Endothelial cell (in vitro differentiated cells): ENCODE data around the gene AHDC1. TPM values are rescaled to one million over a fixed set of nuclear protein-coding genes. Genes with fewer than 3 reads are reported as not detected.
A peak's percentile ranks its signal among the peaks of the same experiment; 100 is the strongest.

Source experiments
- DNase-seq: peaks from one replicate; pipeline ENCODE4 v3.0.0; 2021; ENCODE audit warnings: low spot score
- H3K27ac Mint-ChIP-seq: one replicate; pipeline ENCODE4 v1.8.0; 2021; ENCODE audit warnings: mixed read lengths, inconsistent platforms; ENCODE audit not compliant: unreplicated experiment
- H3K27me3 Mint-ChIP-seq: one replicate; pipeline ENCODE4 v1.8.0; 2021; ENCODE audit warnings: mild to moderate bottlenecking, moderate library complexity, mixed read lengths, inconsistent platforms; ENCODE audit not compliant: unreplicated experiment
- H3K36me3 Mint-ChIP-seq: one replicate; pipeline ENCODE4 v1.8.0; 2021; ENCODE audit warnings: mild to moderate bottlenecking, low read depth, mixed read lengths, inconsistent platforms; ENCODE audit not compliant: unreplicated experiment
- H3K4me1 Mint-ChIP-seq: one replicate; pipeline ENCODE4 v1.8.0; 2021; ENCODE audit warnings: mild to moderate bottlenecking, mixed read lengths, inconsistent platforms; ENCODE audit not compliant: unreplicated experiment
- H3K4me3 Mint-ChIP-seq: one replicate; pipeline ENCODE4 v1.8.0; 2021; ENCODE audit warnings: mild to moderate bottlenecking, mixed read lengths, inconsistent platforms; ENCODE audit not compliant: unreplicated experiment
- H3K9me3 Mint-ChIP-seq: one replicate; pipeline ENCODE4 v1.8.0; 2021; ENCODE audit warnings: mixed read lengths, inconsistent platforms; ENCODE audit not compliant: unreplicated experiment
- total RNA-seq: library from RNA; stranded (reverse); fragmentation: NEBNext Ultra II Directional; extraction: Animal tissue kit (Norgen Biotek cat#: 25700); gene quantifications from one replicate; pipeline ENCODE4 v1.2.1, GENCODE V29; 2021; ENCODE audit not compliant: unreplicated experiment
- TF ChIP-seq, protein P1 (sequence below): fragments of 200-600 bp; sonication (generic); IDR thresholded peaks from one replicate; pipeline ENCODE4 v1.5.0; 2021; ENCODE audit warnings: antibody characterized with exemption; ENCODE audit not compliant: unreplicated experiment

AHDC1 gene
- total RNA-seq, 1 donor from 2014 or later = 48.0 TPM

DNA sequence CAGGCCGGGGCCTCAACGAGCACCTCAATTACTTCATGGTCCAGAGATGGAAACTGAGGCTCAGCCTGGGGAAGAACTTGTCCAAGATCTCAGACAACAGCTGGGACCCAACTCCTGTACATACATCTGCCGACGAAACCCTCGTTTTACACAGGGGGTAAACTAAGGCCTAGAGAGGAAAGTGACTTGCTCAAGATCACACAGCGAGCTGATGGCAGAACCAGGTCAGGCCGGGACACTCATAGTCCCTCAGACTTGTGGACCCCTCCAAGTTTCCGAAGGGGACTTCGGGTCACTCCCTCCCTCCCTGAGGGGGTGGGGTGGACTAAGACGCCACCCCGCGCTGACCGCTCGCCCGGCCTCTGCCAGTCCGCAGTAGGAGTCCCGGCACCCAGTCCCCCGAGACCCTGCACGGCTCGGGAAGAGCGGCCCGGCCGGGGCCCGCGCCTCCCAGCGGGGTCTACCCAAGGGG, 114.4 kb downstream of the AHDC1 start:
- Mint-ChIP-seq H3K9me3 (no peaks in the 10 kb centered on the region), H3K4me3 (peak overlapping the region; percentile 99), H3K27me3 (peaks cover 13% of the 10 kb centered on the region), H3K4me1 (peaks cover 22% of the 10 kb centered on the region), H3K27ac (peak overlapping the region; percentile 94), H3K36me3 (peaks cover 5% of the 10 kb centered on the region)
- TF ChIP-seq, protein P1, sequence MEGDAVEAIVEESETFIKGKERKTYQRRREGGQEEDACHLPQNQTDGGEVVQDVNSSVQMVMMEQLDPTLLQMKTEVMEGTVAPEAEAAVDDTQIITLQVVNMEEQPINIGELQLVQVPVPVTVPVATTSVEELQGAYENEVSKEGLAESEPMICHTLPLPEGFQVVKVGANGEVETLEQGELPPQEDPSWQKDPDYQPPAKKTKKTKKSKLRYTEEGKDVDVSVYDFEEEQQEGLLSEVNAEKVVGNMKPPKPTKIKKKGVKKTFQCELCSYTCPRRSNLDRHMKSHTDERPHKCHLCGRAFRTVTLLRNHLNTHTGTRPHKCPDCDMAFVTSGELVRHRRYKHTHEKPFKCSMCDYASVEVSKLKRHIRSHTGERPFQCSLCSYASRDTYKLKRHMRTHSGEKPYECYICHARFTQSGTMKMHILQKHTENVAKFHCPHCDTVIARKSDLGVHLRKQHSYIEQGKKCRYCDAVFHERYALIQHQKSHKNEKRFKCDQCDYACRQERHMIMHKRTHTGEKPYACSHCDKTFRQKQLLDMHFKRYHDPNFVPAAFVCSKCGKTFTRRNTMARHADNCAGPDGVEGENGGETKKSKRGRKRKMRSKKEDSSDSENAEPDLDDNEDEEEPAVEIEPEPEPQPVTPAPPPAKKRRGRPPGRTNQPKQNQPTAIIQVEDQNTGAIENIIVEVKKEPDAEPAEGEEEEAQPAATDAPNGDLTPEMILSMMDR = no peak
- DNase-seq = peak; percentile 25

DNA sequence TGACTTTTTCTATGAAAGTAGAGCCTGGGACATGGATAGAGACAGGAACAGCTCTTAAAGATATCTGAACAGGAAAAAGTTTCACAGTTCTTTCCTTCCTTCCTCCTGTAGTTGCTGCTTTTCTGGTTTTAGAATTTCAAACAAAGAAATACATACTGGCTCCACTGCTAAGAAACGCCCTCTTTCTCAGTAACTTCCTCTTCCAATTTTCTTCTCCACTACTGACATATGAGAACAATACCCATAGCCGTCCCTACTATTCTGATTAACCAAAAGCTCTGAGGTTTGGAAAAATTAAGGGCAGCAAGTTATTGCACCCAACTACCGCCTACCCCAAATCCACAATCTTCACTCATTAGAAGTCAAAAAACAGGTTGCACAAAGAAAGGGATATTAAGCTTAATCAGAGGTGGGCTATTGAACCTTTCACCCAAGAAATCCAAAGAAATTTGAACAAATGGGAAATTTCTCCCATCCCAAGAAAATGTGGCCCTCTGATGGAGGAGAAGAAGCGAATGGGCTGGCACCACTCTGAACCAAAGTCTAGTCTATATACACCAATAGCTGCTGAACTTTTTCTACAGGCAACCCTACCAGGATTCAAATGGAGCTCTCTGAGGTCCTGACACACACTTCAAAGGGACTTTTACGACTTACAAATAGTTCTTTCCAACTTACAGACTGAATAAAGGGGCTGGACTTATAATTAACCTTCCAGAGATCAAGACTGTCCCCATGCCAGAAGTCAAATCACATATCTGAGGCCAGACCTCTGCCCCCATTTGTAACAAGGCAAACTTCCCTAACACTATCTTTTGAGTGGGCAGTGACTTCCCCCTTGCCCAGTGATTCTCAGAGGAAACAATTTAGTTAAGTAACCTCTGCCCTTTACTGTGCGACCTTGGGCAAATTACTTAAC, 115.7 kb downstream of the AHDC1 start:
- Mint-ChIP-seq H3K36me3 (peaks cover 5% of the 10 kb centered on the region), H3K4me1 (peaks cover 30% of the 10 kb centered on the region), H3K9me3 (no peaks in the 10 kb centered on the region), H3K27ac (peak overlapping the region; percentile 94), H3K27me3 (peaks cover 13% of the 10 kb centered on the region), H3K4me3 (peak overlapping the region; percentile 99)
- no peak for DNase-seq
- TF ChIP-seq, protein P1 = no peak

DNA sequence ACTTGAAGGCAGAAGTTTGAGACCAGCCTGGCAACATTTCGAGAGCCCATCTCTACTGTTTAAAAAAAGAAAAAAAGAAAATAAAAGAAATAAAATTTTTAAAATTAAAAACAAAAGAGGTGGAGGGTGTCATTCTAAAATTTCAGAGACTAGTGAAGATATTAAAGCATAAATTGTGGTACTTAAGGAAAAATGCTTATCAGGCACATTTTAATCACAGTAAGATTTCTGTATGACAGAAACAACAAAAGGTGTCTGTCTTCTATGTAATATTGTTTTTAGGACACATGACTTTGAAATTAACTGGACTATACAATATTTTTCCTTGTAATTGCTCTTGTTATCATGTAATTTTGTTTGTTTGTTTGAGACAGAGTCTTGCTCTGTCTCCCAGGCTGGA, 118.6 kb downstream of the AHDC1 start:
- peaks cover 11% of the 10 kb centered on the region for H3K27me3 Mint-ChIP-seq
- TF ChIP-seq, protein P1 = no peak
- no peak for DNase-seq
- H3K4me1 Mint-ChIP-seq = peaks cover 36% of the 10 kb centered on the region
- H3K9me3 Mint-ChIP-seq = no peaks in the 10 kb centered on the region
- H3K36me3 Mint-ChIP-seq = peaks cover 5% of the 10 kb centered on the region
- H3K4me3 Mint-ChIP-seq = no peak overlapping the region
- H3K27ac Mint-ChIP-seq = no peak overlapping the region

Other genes with a start within 250 kb of the AHDC1 start
- 35.7 TPM for gene MAP3K6, start 237.2 kb downstream of the AHDC1 start, total RNA-seq
- 132 TPM for gene FCN3, start 229.3 kb downstream of the AHDC1 start, total RNA-seq
- 0.72 TPM for gene CD164L2, start 220.8 kb downstream of the AHDC1 start, total RNA-seq
- gene GPR3, start 211.5 kb downstream of the AHDC1 start, total RNA-seq = 2.4 TPM
- 272 TPM for gene WASF2, start 114.0 kb downstream of the AHDC1 start, total RNA-seq
- 0.46 TPM for gene FGR, start 31.0 kb upstream of the AHDC1 start, total RNA-seq
- gene IFI6, start 68.0 kb upstream of the AHDC1 start, total RNA-seq = 9.7 TPM
- 5.3 TPM for gene FAM76A, start 121.8 kb upstream of the AHDC1 start, total RNA-seq
- 52.4 TPM for gene STX12, start 169.1 kb upstream of the AHDC1 start, total RNA-seq
- gene PPP1R8, start 226.6 kb upstream of the AHDC1 start, total RNA-seq = 46.9 TPM